DND-41 (cell line): ENCODE data around the gene RFTN1.

Experiments
- ATAC-seq: fragments of 200-7000 bp; cut with Tn5 transposase; 3 replicates; pipeline ENCODE4 v1.9.1; 2021; ENCODE audit warnings: low read depth; ENCODE audit not compliant: insufficient read depth
- DNase-seq: peaks from one replicate; pipeline ENCODE4 v3.0.0-alpha.2; 2020
- H2AFZ ChIP-seq: 2 replicates; pipeline ENCODE4 v1.6.0; 2012; ENCODE audit warnings: low read depth, low read length
- H3K27ac ChIP-seq: 2 replicates; pipeline ENCODE4 v1.5.1; 2012; ENCODE audit warnings: low read length, inconsistent platforms
- H3K27me3 ChIP-seq: fragments of 200-600 bp; sonication (generic); 2 replicates; pipeline ENCODE4 v1.6.0; 2012; ENCODE audit warnings: low read length, mild to moderate bottlenecking, inconsistent platforms; ENCODE audit not compliant: insufficient read depth, poor library complexity
- H3K36me3 ChIP-seq: 2 replicates; pipeline ENCODE4 v1.5.1; 2012; ENCODE audit warnings: low read length, inconsistent platforms; ENCODE audit not compliant: insufficient read depth
- H3K4me1 ChIP-seq: 2 replicates; pipeline ENCODE4 v1.5.1; 2012; ENCODE audit warnings: mild to moderate bottlenecking, low read length; ENCODE audit not compliant: insufficient read depth
- H3K4me2 ChIP-seq: 2 replicates; pipeline ENCODE4 v1.6.0; 2012; ENCODE audit warnings: mild to moderate bottlenecking, moderate library complexity, low read length, inconsistent platforms; ENCODE audit not compliant: insufficient read depth
- H3K4me3 ChIP-seq, 2 experiments: fragments of 200-600 bp in 1 of 2; shearing (Covaris generic) in 1 of 2; 2 replicates each; pipeline ENCODE4 v1.5.1; 2012 to 2016; ENCODE audit warnings: inconsistent platforms in 2 of 2, low read length in 2 of 2, mild to moderate bottlenecking in 2 of 2, low read depth in 1 of 2, moderate library complexity in 1 of 2
- H3K79me2 ChIP-seq: 2 replicates; pipeline ENCODE4 v1.6.0; 2012; ENCODE audit warnings: low read length, inconsistent platforms; ENCODE audit not compliant: insufficient read depth
- H3K9ac ChIP-seq: 2 replicates; pipeline ENCODE4 v1.6.0; 2012; ENCODE audit warnings: low read depth, mild to moderate bottlenecking, inconsistent platforms, low read length, moderate library complexity
- H3K9me3 ChIP-seq: 2 replicates; pipeline ENCODE4 v1.5.1; 2012; ENCODE audit warnings: low read length, moderate library complexity, mild to moderate bottlenecking, inconsistent platforms; ENCODE audit not compliant: insufficient read depth, severe bottlenecking
- H4K20me1 ChIP-seq: 2 replicates; pipeline ENCODE4 v1.6.0; 2012; ENCODE audit warnings: low read length; ENCODE audit not compliant: insufficient read depth
- CTCF ChIP-seq: IDR thresholded peaks from 2 replicates; pipeline ENCODE4 v1.5.1; 2012; ENCODE audit warnings: borderline replicate concordance, low read length, moderate library complexity, mild to moderate bottlenecking; ENCODE audit not compliant: poor library complexity, severe bottlenecking; ENCODE audit errors: extremely low read depth
- EZH2 ChIP-seq: IDR thresholded peaks from 3 replicates; pipeline ENCODE4 v1.6.1; 2012; ENCODE audit warnings: borderline replicate concordance, low read depth, mild to moderate bottlenecking, moderate library complexity, low read length, inconsistent platforms; ENCODE audit not compliant: severe bottlenecking

RFTN1 gene

GRCh38 chr3:16272588-16272987, 240.9 kb downstream of the RFTN1 start:
- Histone ChIP-seq H3K79me2 (peaks cover 20% of the 10 kb centered on the region), H3K36me3 (peaks cover 75% of the 10 kb centered on the region), H3K4me2 (no peak overlapping the region), H3K9ac (no peak overlapping the region), H2AFZ (no peak overlapping the region), H4K20me1 (no peaks in the 10 kb centered on the region), H3K9me3 (no peaks in the 10 kb centered on the region), H3K27me3 (no peaks in the 10 kb centered on the region), H3K4me1 (peaks cover 10% of the 10 kb centered on the region; the same call in 1 of the 2 replicates), H3K27ac (no peak overlapping the region), H3K4me3 (no peak overlapping the region)
- DNase-seq (no peak), ATAC-seq (no peak)
- TF ChIP-seq CTCF (no peak), EZH2 (no peak)

GRCh38 chr3:16270855-16271254, 242.6 kb downstream of the RFTN1 start:
- Histone ChIP-seq H3K36me3 (peaks cover 66% of the 10 kb centered on the region), H3K9me3 (no peaks in the 10 kb centered on the region), H3K9ac (no peak overlapping the region), H3K27me3 (no peaks in the 10 kb centered on the region), H2AFZ (no peak overlapping the region), H4K20me1 (no peaks in the 10 kb centered on the region; the same call in 1 of the 2 replicates), H3K27ac (no peak overlapping the region), H3K79me2 (peaks cover 37% of the 10 kb centered on the region), H3K4me2 (no peak overlapping the region), H3K4me3 (no peak overlapping the region), H3K4me1 (peaks cover 27% of the 10 kb centered on the region)
- no peak for TF ChIP-seq EZH2
- no peak for TF ChIP-seq CTCF
- ATAC-seq = no peak
- DNase-seq = no peak

GRCh38 chr3:16266714-16267113, 246.8 kb downstream of the RFTN1 start:
- TF ChIP-seq EZH2 = no peak
- TF ChIP-seq CTCF = no peak
- peak overlapping the region; percentile 79 for H3K4me2 ChIP-seq
- no peaks in the 10 kb centered on the region for H3K9me3 ChIP-seq
- peaks cover 77% of the 10 kb centered on the region for H3K79me2 ChIP-seq
- H3K27me3 ChIP-seq = no peaks in the 10 kb centered on the region
- peak overlapping the region; percentile 75; the same call in 1 of the 2 replicates for H3K9ac ChIP-seq
- peaks cover 34% of the 10 kb centered on the region for H3K36me3 ChIP-seq
- peaks cover 4% of the 10 kb centered on the region; the same call in 1 of the 2 replicates for H4K20me1 ChIP-seq
- DNase-seq (no peak), ATAC-seq (no peak)
- H2AFZ ChIP-seq = no peak overlapping the region
- H3K4me1 ChIP-seq = peaks cover 52% of the 10 kb centered on the region
- H3K27ac ChIP-seq = 0 out of 2 replicates have a peak overlapping the region, but pooled peaks have one; percentile 26
- H3K4me3 ChIP-seq = peak overlapping the region in 1 of 2 experiments; percentile 81; a peak in 1 of 4 replicates
